Glutamatergic neuron (in vitro differentiated cells): ENCODE data around the gene ETS1. TPM values are rescaled to one million over a fixed set of nuclear protein-coding genes. Genes with fewer than 3 reads are reported as not detected.

ENCODE experiments used
- DNase-seq: peaks from one replicate; pipeline ENCODE4 v3.0.0; 2022
- H3K27ac Mint-ChIP-seq: one replicate; pipeline ENCODE4 v1.8.0; 2020; ENCODE audit warnings: mild to moderate bottlenecking, mixed read lengths, inconsistent platforms; ENCODE audit not compliant: unreplicated experiment
- H3K27me3 Mint-ChIP-seq: one replicate; pipeline ENCODE4 v1.8.0; 2020; ENCODE audit warnings: mild to moderate bottlenecking, moderate library complexity, mixed read lengths, inconsistent platforms; ENCODE audit not compliant: unreplicated experiment
- H3K36me3 Mint-ChIP-seq: one replicate; pipeline ENCODE4 v1.8.0; 2020; ENCODE audit warnings: mild to moderate bottlenecking, mixed read lengths, inconsistent platforms; ENCODE audit not compliant: unreplicated experiment
- H3K4me1 Mint-ChIP-seq: one replicate; pipeline ENCODE4 v1.8.0; 2020; ENCODE audit warnings: mild to moderate bottlenecking, low read depth, mixed read lengths, inconsistent platforms; ENCODE audit not compliant: unreplicated experiment
- H3K4me3 Mint-ChIP-seq: one replicate; pipeline ENCODE4 v1.8.0; 2020; ENCODE audit warnings: mild to moderate bottlenecking, mixed read lengths, inconsistent platforms; ENCODE audit not compliant: unreplicated experiment
- H3K9me3 Mint-ChIP-seq: one replicate; pipeline ENCODE4 v1.8.0; 2020; ENCODE audit warnings: mild to moderate bottlenecking, moderate library complexity, mixed read lengths, inconsistent platforms; ENCODE audit not compliant: unreplicated experiment
- CTCF ChIP-seq: fragments of 200-600 bp; sonication (generic); IDR thresholded peaks from one replicate; pipeline ENCODE4 v1.5.0; 2021; ENCODE audit not compliant: partially characterized antibody, unreplicated experiment
- total RNA-seq: library from RNA; stranded (reverse); fragmentation: NEBNext Ultra II Directional; extraction: Animal tissue kit (Norgen Biotek cat#: 25700); gene quantifications from one replicate; pipeline ENCODE4 v1.2.1, GENCODE V29; 2021; ENCODE audit not compliant: unreplicated experiment

The ETS1 gene
- total RNA-seq, 1 donor from 2014 or later, result 1.0 TPM

- no peak for TF ChIP-seq CTCF
- Mint-ChIP-seq H3K27ac (no peak overlapping the region), H3K27me3 (peaks cover 2% of the 10 kb centered on the region), H3K9me3 (no peaks in the 10 kb centered on the region), H3K4me3 (no peak overlapping the region), H3K36me3 (no peaks in the 10 kb centered on the region), H3K4me1 (no peaks in the 10 kb centered on the region)
- no peak for DNase-seq
Observed at GRCh38 chr11:128590587-128590986, 3.2 kb upstream of the ETS1 start.

DNA sequence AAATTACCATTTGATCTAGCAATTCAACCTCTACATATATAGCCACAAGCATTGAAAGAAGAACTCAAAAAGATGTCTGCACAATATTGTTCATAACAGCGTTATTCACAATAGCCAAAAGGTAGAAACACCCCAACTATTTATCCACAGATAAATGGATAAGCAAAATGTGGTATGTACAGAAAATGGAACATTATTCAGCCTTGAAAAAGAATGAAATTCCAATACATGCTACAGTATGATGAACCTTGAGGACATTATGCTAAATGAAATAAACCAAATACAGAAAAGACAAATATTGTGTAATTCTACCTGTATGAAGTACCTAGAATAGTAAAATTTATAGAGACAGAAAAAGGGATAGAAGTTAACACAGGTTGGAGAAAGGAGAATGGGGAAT, 2.6 kb upstream of the ETS1 start:
- DNase-seq, result no peak
- no peak overlapping the region for H3K27ac Mint-ChIP-seq
- no peak for TF ChIP-seq CTCF
- H3K4me1 Mint-ChIP-seq, result no peaks in the 10 kb centered on the region
- no peaks in the 10 kb centered on the region for H3K36me3 Mint-ChIP-seq
- H3K4me3 Mint-ChIP-seq, result no peak overlapping the region
- peaks cover 2% of the 10 kb centered on the region for H3K27me3 Mint-ChIP-seq
- H3K9me3 Mint-ChIP-seq, result no peaks in the 10 kb centered on the region

DNA sequence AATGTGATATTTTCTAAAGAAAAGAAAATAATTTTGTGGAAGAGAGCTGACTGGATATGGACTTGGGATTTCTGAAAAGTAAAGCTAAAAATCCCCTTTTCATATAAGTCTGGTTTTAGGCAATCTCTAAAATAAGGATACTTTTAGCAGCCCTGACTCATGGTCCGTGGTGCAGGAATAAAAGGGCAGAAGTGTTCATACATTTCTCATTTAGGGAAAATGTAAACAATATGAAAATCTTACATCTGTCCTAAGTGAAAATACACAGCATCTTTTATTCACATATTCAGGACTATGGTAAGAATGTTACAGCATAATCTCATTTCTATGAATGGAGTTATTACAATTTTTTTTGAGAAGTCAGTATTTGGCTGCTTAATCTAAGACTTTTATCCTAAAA, 735 bp upstream of the ETS1 start:
- Mint-ChIP-seq H3K9me3 (no peaks in the 10 kb centered on the region), H3K36me3 (no peaks in the 10 kb centered on the region), H3K4me1 (no peaks in the 10 kb centered on the region), H3K4me3 (no peak overlapping the region), H3K27me3 (peaks cover 2% of the 10 kb centered on the region), H3K27ac (no peak overlapping the region)
- DNase-seq, result no peak
- TF ChIP-seq CTCF, result no peak

- TF ChIP-seq CTCF, result no peak
- DNase-seq, result no peak
- Mint-ChIP-seq H3K36me3 (no peaks in the 10 kb centered on the region), H3K4me1 (peaks cover 4% of the 10 kb centered on the region), H3K27ac (no peak overlapping the region), H3K27me3 (peaks cover 2% of the 10 kb centered on the region), H3K9me3 (no peaks in the 10 kb centered on the region), H3K4me3 (no peak overlapping the region)
Observed at GRCh38 chr11:128586689-128587088, 669 bp downstream of the ETS1 start.

GRCh38 chr11:128585498-128586238, 1.7 kb downstream of the ETS1 start:
- H3K36me3 Mint-ChIP-seq, result no peaks in the 10 kb centered on the region
- TF ChIP-seq CTCF, result no peak
- DNase-seq, result no peak
- H3K4me1 Mint-ChIP-seq, result peaks cover 4% of the 10 kb centered on the region
- no peak overlapping the region for H3K27ac Mint-ChIP-seq
- H3K9me3 Mint-ChIP-seq, result no peaks in the 10 kb centered on the region
- H3K27me3 Mint-ChIP-seq, result peaks cover 2% of the 10 kb centered on the region
- H3K4me3 Mint-ChIP-seq, result no peak overlapping the region
